SK-N-SH (cell line): ENCODE measurements around the gene IPO8. TPM values are rescaled to one million over a fixed set of nuclear protein-coding genes. Genes with fewer than 3 reads are reported as not detected.

Experiments used
- CTCF ChIA-PET: fragments of 300-600, 350-600 bp; formaldehyde crosslinking; extraction: SDS; loops from one replicate; lab custom pipeline; 2021; lab: Yijun Ruan, JAX
- POLR2A ChIA-PET: fragments of 350-600 bp; sonication (Branson Sonifier 250); formaldehyde crosslinking; extraction: SDS; loops from one replicate; lab custom pipeline; 2020; ENCODE audit warnings: antibody characterized with exemption, inconsistent platforms; lab: Yijun Ruan, JAX
- DNase-seq: peaks from one replicate; pipeline ENCODE4 v3.0.0; 2012
- H2AFZ ChIP-seq: fragments of 200-600 bp; sonication (generic); 2 replicates; pipeline ENCODE4 v1.8.1; 2016; ENCODE audit warnings: antibody characterized with exemption, mild to moderate bottlenecking, low read depth
- H3F3A ChIP-seq: fragments of 200-600 bp; sonication (generic); replicated peaks from 2 replicates; pipeline ENCODE3; 2016; ENCODE audit warnings: antibody characterized with exemption, mild to moderate bottlenecking; ENCODE audit not compliant: insufficient read depth
- H3K27ac ChIP-seq, 2 experiments: fragments of 200-500 bp in 1 of 2; fragments of 200-600 bp in 1 of 2; sonication (Bioruptor generic) in 1 of 2; sonication (generic), shearing (Covaris generic) in 1 of 2; 2 replicates each; pipeline versions ENCODE4 v1.5.1 to v1.6.1; 2014 to 2016; ENCODE audit warnings: low read depth in 2 of 2, inconsistent platforms in 1 of 2, low read length in 1 of 2, mild to moderate bottlenecking in 1 of 2, mixed read lengths in 1 of 2
- H3K27me3 ChIP-seq: fragments of 200-600 bp; sonication (generic), shearing (Covaris generic); 2 replicates; pipeline ENCODE4 v1.6.1; 2016; ENCODE audit warnings: mixed run types; ENCODE audit not compliant: insufficient read depth
- H3K36me3 ChIP-seq, 2 experiments: fragments of 200-500 bp in 1 of 2; fragments of 200-600 bp in 1 of 2; sonication (Bioruptor generic) in 1 of 2; sonication (generic) in 1 of 2; replicated peaks in 1 of 2; 2 replicates each; pipeline versions ENCODE3 to v1.5.1; 2014 to 2016; ENCODE audit warnings: low read length in 1 of 2, mild to moderate bottlenecking in 1 of 2; ENCODE audit not compliant: insufficient read depth in 2 of 2, control insufficient read depth in 1 of 2
- H3K4me1 ChIP-seq, 2 experiments: fragments of 200-500 bp in 1 of 2; fragments of 200-600 bp in 1 of 2; sonication (Bioruptor generic) in 1 of 2; sonication (generic), shearing (Covaris generic) in 1 of 2; 2 replicates each; pipeline versions ENCODE4 v1.5.1 to v1.6.1; 2014 to 2016; ENCODE audit warnings: low read depth in 1 of 2, low read length in 1 of 2, mixed run types in 1 of 2; ENCODE audit not compliant: insufficient read depth in 2 of 2, control insufficient read depth in 1 of 2
- H3K4me2 ChIP-seq: fragments of 200-600 bp; sonication (generic), shearing (Covaris generic); 2 replicates; pipeline ENCODE4 v1.6.1; 2017; ENCODE audit warnings: mixed run types
- H3K4me3 ChIP-seq, 2 experiments: fragments of 200-500 bp in 1 of 2; fragments of 200-600 bp in 1 of 2; sonication (Bioruptor generic) in 1 of 2; sonication (generic), shearing (Covaris generic) in 1 of 2; 2 replicates each; pipeline versions ENCODE4 v1.5.1 to v1.8.1; 2014 to 2016; ENCODE audit warnings: low read depth in 2 of 2, inconsistent platforms in 1 of 2, low read length in 1 of 2, mild to moderate bottlenecking in 1 of 2, mixed read lengths in 1 of 2, moderate library complexity in 1 of 2
- H3K79me2 ChIP-seq: fragments of 200-600 bp; sonication (generic); 2 replicates; pipeline ENCODE4 v1.8.1; 2017; ENCODE audit warnings: mild to moderate bottlenecking; ENCODE audit not compliant: insufficient read depth
- H3K9ac ChIP-seq: fragments of 200-600 bp; sonication (generic); 2 replicates; pipeline ENCODE4 v1.6.1; 2017; ENCODE audit warnings: mixed run types
- H3K9me2 ChIP-seq: fragments of 200-600 bp; sonication (generic); 2 replicates; pipeline ENCODE4 v1.6.1; 2017; ENCODE audit warnings: mixed run types
- H3K9me3 ChIP-seq: fragments of 200-600 bp; sonication (generic); 2 replicates; pipeline ENCODE4 v1.6.1; 2017; ENCODE audit warnings: mixed run types, mild to moderate bottlenecking, moderate library complexity
- H4K20me1 ChIP-seq: fragments of 200-600 bp; sonication (generic); 2 replicates; pipeline ENCODE4 v1.6.1; 2017; ENCODE audit warnings: mild to moderate bottlenecking, mixed run types; ENCODE audit not compliant: insufficient read depth
- CHD2 ChIP-seq: fragments of 150-350 bp; IDR thresholded peaks from 2 replicates; pipeline ENCODE4 v1.6.1; 2018; ENCODE audit warnings: low read length; ENCODE audit not compliant: partially characterized antibody
- ELF1 ChIP-seq: IDR thresholded peaks from 2 replicates; pipeline ENCODE4 v1.4.0; 2012
- EZH2phosphoT487 ChIP-seq: fragments of 200-600 bp; sonication (generic); IDR thresholded peaks from 2 replicates; pipeline ENCODE4 v1.6.1; 2017; ENCODE audit warnings: low read depth, mixed run types, mild to moderate bottlenecking, antibody characterized with exemption, moderate library complexity, borderline replicate concordance
- FOXJ3 ChIP-seq: sonication (generic); formaldehyde crosslinking; IDR thresholded peaks from 2 replicates; pipeline ENCODE4 v1.5.1; 2020; ENCODE audit warnings: mild to moderate bottlenecking, missing genetic modification reagents
- FOXM1 ChIP-seq: IDR thresholded peaks from 2 replicates; pipeline ENCODE4 v1.4.0; 2012; ENCODE audit warnings: low read depth, mild to moderate bottlenecking
- GABPA ChIP-seq: IDR thresholded peaks from 2 replicates; pipeline ENCODE4 v1.4.0; 2012; ENCODE audit warnings: low read depth, mild to moderate bottlenecking
- GATA2 ChIP-seq: sonication (generic); formaldehyde crosslinking; IDR thresholded peaks from 2 replicates; pipeline ENCODE4 v1.5.0; 2020; ENCODE audit warnings: mild to moderate bottlenecking, missing genetic modification reagents
- JUND ChIP-seq: IDR thresholded peaks from 2 replicates; pipeline ENCODE4 v1.4.0; 2012
- MAX ChIP-seq: IDR thresholded peaks from 2 replicates; pipeline ENCODE4 v1.4.0; 2012; ENCODE audit warnings: low read depth
- MXI1 ChIP-seq: IDR thresholded peaks from 2 replicates; pipeline ENCODE4 v1.6.1; 2012; ENCODE audit warnings: mild to moderate bottlenecking, low read depth, low read length, improper control_type of control experiment
- NFIC ChIP-seq: IDR thresholded peaks from 2 replicates; pipeline ENCODE4 v1.4.0; 2012; ENCODE audit warnings: borderline replicate concordance
- NRF1 ChIP-seq: IDR thresholded peaks from 2 replicates; pipeline ENCODE4 v1.6.1; 2012; ENCODE audit warnings: low read depth, mild to moderate bottlenecking, low read length
- PBX3 ChIP-seq: IDR thresholded peaks from 2 replicates; pipeline ENCODE4; 2012
- RAD21 ChIP-seq: IDR thresholded peaks from 2 replicates; pipeline ENCODE4 v1.6.1; 2012; ENCODE audit warnings: mild to moderate bottlenecking, low read length
- RCOR1 ChIP-seq: fragments of 150-350 bp; IDR thresholded peaks from 2 replicates; pipeline ENCODE4 v1.6.1; 2017; ENCODE audit warnings: antibody characterized with exemption, low read length
- REST ChIP-seq: IDR thresholded peaks from 2 replicates; pipeline ENCODE4 v1.6.1; 2012; ENCODE audit warnings: mild to moderate bottlenecking, low read depth, low read length, moderate library complexity
- RFX5 ChIP-seq: IDR thresholded peaks from 2 replicates; pipeline ENCODE4 v1.6.1; 2012; ENCODE audit warnings: mild to moderate bottlenecking, improper control_type of control experiment, low read length
- SMC3 ChIP-seq: IDR thresholded peaks from 2 replicates; pipeline ENCODE4 v1.6.1; 2012; ENCODE audit warnings: low read depth, low read length, improper control_type of control experiment
- TAF1 ChIP-seq: IDR thresholded peaks from 2 replicates; pipeline ENCODE4 v1.6.1; 2012; ENCODE audit warnings: low read depth, mild to moderate bottlenecking, low read length, moderate library complexity, borderline replicate concordance
- TCF12 ChIP-seq: IDR thresholded peaks from 2 replicates; pipeline ENCODE4 v1.4.0; 2012
- USF2 ChIP-seq: fragments of 150-350 bp; IDR thresholded peaks from 2 replicates; pipeline ENCODE4 v1.6.1; 2017; ENCODE audit warnings: antibody characterized with exemption, low read length, low read depth, borderline replicate concordance
- YY1 ChIP-seq: IDR thresholded peaks from 2 replicates; pipeline ENCODE4 v1.4.0; 2012; ENCODE audit warnings: low read depth, mild to moderate bottlenecking
- WGBS: methylation state at CpG from one replicate; pipeline ENCODE4 v1.1.6; 2017; ENCODE audit warnings: low lambda C conversion rate; 5-methylcytosine and 5-hydroxymethylcytosine counted together
- polyA plus RNA-seq, 3 experiments: library from polyadenylated mRNA; depleted of rRNA; stranded (reverse); fragments of >200 nt; gene quantifications; 2 replicates each; pipeline ENCODE4 v1.2.3, GENCODE V29; 2012

The IPO8 gene
- polyA plus RNA-seq, 1 of the 3 experiments (the other 2 are of a cell fraction) = 5.8 TPM

GRCh38 chr12:30614031-30614430, 81.6 kb downstream of the IPO8 start:
- Histone ChIP-seq H3F3A (no peaks in the 10 kb centered on the region), H3K4me2 (no peak overlapping the region), H3K9ac (no peak overlapping the region), H4K20me1 (no peaks in the 10 kb centered on the region), H3K4me1 (no peaks in the 10 kb centered on the region), H2AFZ (no peak overlapping the region), H3K36me3 (no peaks in the 10 kb centered on the region), H3K27ac (no peak overlapping the region), H3K9me3 (no peaks in the 10 kb centered on the region), H3K27me3 (no peaks in the 10 kb centered on the region), H3K9me2 (no peaks in the 10 kb centered on the region), H3K79me2 (no peaks in the 10 kb centered on the region), H3K4me3 (no peak overlapping the region)
- CTCF ChIA-PET = interaction anchor here (0.7 kb wide), 1 partner anchor 29 kb away, joined by 3 read pairs; no protein-coding TSS in a partner anchor
- no peak for DNase-seq
- TF ChIP-seq USF2 (no peak), FOXJ3 (CRISPR knock-in tag) (no peak), FOXM1 (no peak), TAF1 (no peak), ELF1 (no peak), RCOR1 (no peak), PBX3 (no peak), RAD21 (no peak)
- POLR2A ChIA-PET = interaction anchor here (0.7 kb wide), 1 partner anchor 14 kb away, joined by 6 read pairs; no protein-coding TSS in a partner anchor

GRCh38 chr12:30613119-30613830, 82.4 kb downstream of the IPO8 start:
- H3K36me3 ChIP-seq = no peaks in the 10 kb centered on the region
- no peak overlapping the region for H3K4me3 ChIP-seq
- H3K9me2 ChIP-seq = no peaks in the 10 kb centered on the region
- no peaks in the 10 kb centered on the region for H3K27me3 ChIP-seq
- no peaks in the 10 kb centered on the region for H3F3A ChIP-seq
- no peak overlapping the region for H3K27ac ChIP-seq
- no peaks in the 10 kb centered on the region for H3K79me2 ChIP-seq
- no peak overlapping the region for H3K9ac ChIP-seq
- no peak for DNase-seq
- H4K20me1 ChIP-seq = no peaks in the 10 kb centered on the region
- no peak overlapping the region for H3K4me2 ChIP-seq
- H2AFZ ChIP-seq = no peak overlapping the region
- no peaks in the 10 kb centered on the region for H3K4me1 ChIP-seq
- ChIA-PET CTCF (no interaction called here), POLR2A (interaction anchor here (0.7 kb wide), 1 partner anchor 15 kb away, joined by 6 read pairs; no protein-coding TSS in a partner anchor)
- 60% methylated on average over 2 of the region's 2 CpGs for WGBS
- H3K9me3 ChIP-seq = no peaks in the 10 kb centered on the region
- TF ChIP-seq NRF1 = no peak
- no peak for TF ChIP-seq RFX5
- TF ChIP-seq GATA2 (CRISPR knock-in tag) = no peak
- TF ChIP-seq YY1 = no peak
- TF ChIP-seq NFIC = no peak
- no peak for TF ChIP-seq JUND
- no peak for TF ChIP-seq EZH2phosphoT487
- no peak for TF ChIP-seq SMC3
- no peak for TF ChIP-seq GABPA
- TF ChIP-seq FOXM1 = no peak
- TF ChIP-seq TAF1 = no peak
- TF ChIP-seq MXI1 = no peak
- no peak for TF ChIP-seq TCF12
- TF ChIP-seq PBX3 = no peak
- TF ChIP-seq MAX = no peak
- no peak for TF ChIP-seq CHD2
- no peak for TF ChIP-seq REST
